ENCODE measurements around the gene CCL21.
A peak's percentile ranks its signal among the peaks of the same experiment; 100 is the strongest.
"Not testable (repeated sequence)": the region's sequence is repeated elsewhere in the genome, so short reads cannot be mapped to it uniquely, and the experiment has no call there.

CCL21 gene

GRCh38 chr9:34710023-34710422, at the start of gene CCL21:
TSS of gene CCL21 (minus strand) at chr9:34710136. CDS start at chr9:34710066, 70 bp downstream.
- H3K4me3 ChIP-seq (ENCODE audit: control insufficient read depth, low read depth, low read length), result no peak within 1 kb of the TSS
- TF ChIP-seq CTCF (conservative IDR thresholded peaks at IDR 0.05; ENCODE audit: control insufficient read depth, insufficient read depth, low read depth, low read length), result no peak
- no peak for DNase-seq (ENCODE audit: low read depth)

- no peak overlapping the region for H3K4me3 ChIP-seq (ENCODE audit: control insufficient read depth, low read depth, low read length)
- no peak for DNase-seq (ENCODE audit: low read depth)
- no peak for TF ChIP-seq CTCF (conservative IDR thresholded peaks at IDR 0.05; ENCODE audit: control insufficient read depth, insufficient read depth, low read depth, low read length)
Measured at GRCh38 chr9:34759432-34760134, 49.6 kb upstream of the CCL21 start.

GRCh38 chr9:34750320-34750719, 40.4 kb upstream of the CCL21 start:
- not testable (repeated sequence) for H3K4me3 ChIP-seq (ENCODE audit: control insufficient read depth, low read depth, low read length); DNase-seq (ENCODE audit: low read depth)

- H3K4me3 ChIP-seq (ENCODE audit: control insufficient read depth, low read depth, low read length), result no peak overlapping the region
- no peak for TF ChIP-seq CTCF (conservative IDR thresholded peaks at IDR 0.05; ENCODE audit: control insufficient read depth, insufficient read depth, low read depth, low read length)
- DNase-seq (ENCODE audit: low read depth), result no peak
Measured at GRCh38 chr9:34746526-34746925, 36.6 kb upstream of the CCL21 start.

- peak; percentile 91 for DNase-seq (ENCODE audit: low read depth)
- no peak for TF ChIP-seq CTCF (conservative IDR thresholded peaks at IDR 0.05; ENCODE audit: control insufficient read depth, insufficient read depth, low read depth, low read length)
- no peak overlapping the region for H3K4me3 ChIP-seq (ENCODE audit: control insufficient read depth, low read depth, low read length)
Measured at GRCh38 chr9:34744295-34745221, 34.6 kb upstream of the CCL21 start.

GRCh38 chr9:34742710-34743109, 32.8 kb upstream of the CCL21 start:
- TF ChIP-seq CTCF (conservative IDR thresholded peaks at IDR 0.05; ENCODE audit: control insufficient read depth, insufficient read depth, low read depth, low read length), result no peak
- H3K4me3 ChIP-seq (ENCODE audit: control insufficient read depth, low read depth, low read length), result no peak overlapping the region
- no peak for DNase-seq (ENCODE audit: low read depth)

- TF ChIP-seq CTCF (conservative IDR thresholded peaks at IDR 0.05; ENCODE audit: control insufficient read depth, insufficient read depth, low read depth, low read length), result no peak
- DNase-seq (ENCODE audit: low read depth), result no peak
- H3K4me3 ChIP-seq (ENCODE audit: control insufficient read depth, low read depth, low read length), result no peak overlapping the region
Measured at GRCh38 chr9:34741628-34742027, 31.7 kb upstream of the CCL21 start.

GRCh38 chr9:34740176-34740575, 30.2 kb upstream of the CCL21 start:
- H3K4me3 ChIP-seq (ENCODE audit: control insufficient read depth, low read depth, low read length); DNase-seq (ENCODE audit: low read depth): not testable (repeated sequence)

Measured in fibroblast of mammary gland (primary cell).